Panc1 (cell line): ENCODE data around the gene WNT7A. TPM values are rescaled to one million over a fixed set of nuclear protein-coding genes. Genes with fewer than 3 reads are reported as not detected.

ENCODE experiments used
- ATAC-seq: fragments of 200-7000 bp; cut with Tn5 transposase; 2 replicates; pipeline ENCODE4 v1.9.1; 2020; ENCODE audit warnings: mild to moderate bottlenecking, moderate library complexity
- BruUV-seq: library from RNA; stranded (reverse); fragments of 400-500 nt; replicated peaks from 2 replicates; lab custom pipeline; 2021; lab: Mats Ljungman, UMichigan
- CTCF ChIA-PET: fragments of 300-600 bp; sonication (Branson Sonifier 250); formaldehyde crosslinking; loops from one replicate; lab custom pipeline; 2022; ENCODE audit warnings: antibody characterized with exemption; lab: Charles Lee
- POLR2A ChIA-PET: fragments of 300-600 bp; sonication (Branson Sonifier 250); formaldehyde crosslinking; loops from one replicate; lab custom pipeline; 2022; ENCODE audit warnings: antibody characterized with exemption; lab: Charles Lee
- DNase-seq: peaks from one replicate; pipeline ENCODE4 v3.0.0-alpha.2; 2010; ENCODE audit warnings: low read depth, low spot score
- H3K27ac ChIP-seq: 2 replicates; pipeline ENCODE4 v1.5.1; 2011; ENCODE audit warnings: mild to moderate bottlenecking, low read length, inconsistent platforms
- H3K27me3 ChIP-seq: fragments of 200-500 bp; sonication (Bioruptor generic); 2 replicates; pipeline ENCODE4 v1.6.0; 2014; ENCODE audit warnings: low read length, inconsistent platforms; ENCODE audit not compliant: control insufficient read depth, insufficient read depth
- H3K36me3 ChIP-seq: fragments of 200-500 bp; sonication (Bioruptor generic); 2 replicates; pipeline ENCODE4 v1.5.1; 2014; ENCODE audit warnings: inconsistent platforms, mild to moderate bottlenecking, low read length, moderate library complexity; ENCODE audit not compliant: control insufficient read depth, insufficient read depth
- H3K4me1 ChIP-seq: 2 replicates; pipeline ENCODE4 v1.5.1; 2011; ENCODE audit warnings: inconsistent platforms, mild to moderate bottlenecking, low read length, moderate library complexity; ENCODE audit not compliant: control insufficient read depth, insufficient read depth
- H3K4me3 ChIP-seq, 2 experiments: 2 replicates each; pipeline ENCODE4 v1.5.1; 2011 to 2012; ENCODE audit warnings: low read depth in 2 of 2, low read length in 2 of 2, mild to moderate bottlenecking in 2 of 2, inconsistent platforms in 1 of 2, moderate library complexity in 1 of 2
- H3K9me3 ChIP-seq: fragments of 200-500 bp; sonication (Bioruptor generic); 2 replicates; pipeline ENCODE4 v1.5.1; 2014; ENCODE audit warnings: low read depth, mild to moderate bottlenecking, inconsistent platforms, low read length, moderate library complexity; ENCODE audit not compliant: control insufficient read depth, insufficient read depth
- CTCF ChIP-seq: fragments of 450-650 bp; IDR thresholded peaks from 2 replicates; pipeline ENCODE4 v1.5.1; 2017; ENCODE audit warnings: mild to moderate bottlenecking
- POLR2AphosphoS5 ChIP-seq: IDR thresholded peaks from 2 replicates; pipeline ENCODE4 v1.6.1; 2012; ENCODE audit warnings: mild to moderate bottlenecking, low read depth, low read length, moderate library complexity
- REST ChIP-seq, 2 experiments: IDR thresholded peaks; 2 replicates each; pipeline ENCODE4 v1.6.1; 2011 to 2012; ENCODE audit warnings: low read depth in 2 of 2, control low read depth in 1 of 2, low read length in 1 of 2, mild to moderate bottlenecking in 1 of 2, moderate library complexity in 1 of 2; ENCODE audit not compliant: insufficient read depth in 1 of 2
- SIN3A ChIP-seq: IDR thresholded peaks from 2 replicates; pipeline ENCODE4 v1.6.1; 2012; ENCODE audit warnings: low read depth, mild to moderate bottlenecking, low read length, moderate library complexity, borderline replicate concordance; ENCODE audit not compliant: insufficient read depth
- TCF7L2 ChIP-seq: IDR thresholded peaks from 2 replicates; pipeline ENCODE4 v1.6.1; 2011; ENCODE audit warnings: mild to moderate bottlenecking, low read depth, low read length, inconsistent platforms
- in situ Hi-C: cut with HindIII; loops from 2 replicates; pipeline ENCODE4 v1.10.0; 2016; ENCODE audit warnings: low sequenced_read_pairs, low pct_unique_long_range_greater_than_20kb
- intact Hi-C: fragments of 100-400 bp; cut with micrococcal nuclease; formaldehyde crosslinking; loops from one replicate; pipeline ENCODE4 v1.10.0; 2022; ENCODE audit not compliant: unreplicated experiment
- total RNA-seq: library from RNA; stranded (reverse); gene quantifications from one replicate; pipeline ENCODE4 v1.2.1, GENCODE V29; 2021; ENCODE audit not compliant: unreplicated experiment

WNT7A gene
- total RNA-seq, 1 experiment from 2014 or later: not detected

GRCh38 chr3:13826672-13827071 is 53.2 kb downstream of the WNT7A start:
- DNase-seq: no peak
- intact Hi-C loops (no loop called here), in situ Hi-C loops (no loop called here)
- POLR2A ChIA-PET: no interaction called here
- no peak overlapping the region for H3K4me3 ChIP-seq
- H3K27me3 ChIP-seq: no peaks in the 10 kb centered on the region; the same call in 1 of the 2 replicates
- H3K36me3 ChIP-seq: no peaks in the 10 kb centered on the region
- TF ChIP-seq SIN3A: no peak
- TF ChIP-seq TCF7L2: no peak
- TF ChIP-seq REST (IDR thresholded peaks at IDR 0.05; ENCODE audit: insufficient read depth in 1 of 2, low read depth in 2 of 2, low read length in 1 of 2): no peak
- no peak for TF ChIP-seq POLR2AphosphoS5
- no peak for TF ChIP-seq CTCF
- H3K27ac ChIP-seq: no peak overlapping the region
- ATAC-seq: no peak
- H3K9me3 ChIP-seq: no peaks in the 10 kb centered on the region
- CTCF ChIA-PET: no interaction called here
- no TSS peak for BruUV-seq
- H3K4me1 ChIP-seq: no peaks in the 10 kb centered on the region

GRCh38 chr3:13825821-13826220 is 54.0 kb downstream of the WNT7A start:
- no peak for DNase-seq
- Histone ChIP-seq H3K27me3 (no peaks in the 10 kb centered on the region; the same call in 1 of the 2 replicates), H3K4me1 (no peaks in the 10 kb centered on the region), H3K27ac (no peak overlapping the region), H3K9me3 (no peaks in the 10 kb centered on the region), H3K36me3 (no peaks in the 10 kb centered on the region), H3K4me3 (no peak overlapping the region)
- ChIA-PET POLR2A (no interaction called here), CTCF (no interaction called here)
- in situ Hi-C loops: no loop called here
- TF ChIP-seq TCF7L2 (no peak), REST (IDR thresholded peaks at IDR 0.05; ENCODE audit: insufficient read depth in 1 of 2, low read depth in 2 of 2, low read length in 1 of 2) (no peak), SIN3A (no peak), CTCF (no peak), POLR2AphosphoS5 (no peak)
- BruUV-seq: no TSS peak
- intact Hi-C loops: no loop called here
- no peak for ATAC-seq
